Glutamatergic neuron (in vitro differentiated cells): ENCODE measurements around the gene APIP. TPM values are rescaled to one million over a fixed set of nuclear protein-coding genes. Genes with fewer than 3 reads are reported as not detected.
A peak's percentile ranks its signal among the peaks of the same experiment; 100 is the strongest.
"Not testable (repeated sequence)": the region's sequence is repeated elsewhere in the genome, so short reads cannot be mapped to it uniquely, and the experiment has no call there.

Experiments
- DNase-seq: peaks from one replicate; pipeline ENCODE4 v3.0.0; 2022
- H3K27ac Mint-ChIP-seq: one replicate; pipeline ENCODE4 v1.8.0; 2020; ENCODE audit warnings: mild to moderate bottlenecking, mixed read lengths, inconsistent platforms; ENCODE audit not compliant: unreplicated experiment
- H3K27me3 Mint-ChIP-seq: one replicate; pipeline ENCODE4 v1.8.0; 2020; ENCODE audit warnings: mild to moderate bottlenecking, moderate library complexity, mixed read lengths, inconsistent platforms; ENCODE audit not compliant: unreplicated experiment
- H3K36me3 Mint-ChIP-seq: one replicate; pipeline ENCODE4 v1.8.0; 2020; ENCODE audit warnings: mild to moderate bottlenecking, mixed read lengths, inconsistent platforms; ENCODE audit not compliant: unreplicated experiment
- H3K4me1 Mint-ChIP-seq: one replicate; pipeline ENCODE4 v1.8.0; 2020; ENCODE audit warnings: mild to moderate bottlenecking, low read depth, mixed read lengths, inconsistent platforms; ENCODE audit not compliant: unreplicated experiment
- H3K4me3 Mint-ChIP-seq: one replicate; pipeline ENCODE4 v1.8.0; 2020; ENCODE audit warnings: mild to moderate bottlenecking, mixed read lengths, inconsistent platforms; ENCODE audit not compliant: unreplicated experiment
- H3K9me3 Mint-ChIP-seq: one replicate; pipeline ENCODE4 v1.8.0; 2020; ENCODE audit warnings: mild to moderate bottlenecking, moderate library complexity, mixed read lengths, inconsistent platforms; ENCODE audit not compliant: unreplicated experiment
- CTCF ChIP-seq: fragments of 200-600 bp; sonication (generic); IDR thresholded peaks from one replicate; pipeline ENCODE4 v1.5.0; 2021; ENCODE audit not compliant: partially characterized antibody, unreplicated experiment
- total RNA-seq: library from RNA; stranded (reverse); fragmentation: NEBNext Ultra II Directional; extraction: Animal tissue kit (Norgen Biotek cat#: 25700); gene quantifications from one replicate; pipeline ENCODE4 v1.2.1, GENCODE V29; 2021; ENCODE audit not compliant: unreplicated experiment

APIP gene
- total RNA-seq, 1 donor from 2014 or later: 20.9 TPM

- Mint-ChIP-seq H3K9me3 (peaks cover 10% of the 10 kb centered on the region), H3K27ac (peak overlapping the region; percentile 98), H3K4me1 (peaks cover 19% of the 10 kb centered on the region), H3K4me3 (peak overlapping the region; percentile 99), H3K27me3 (peaks cover 8% of the 10 kb centered on the region), H3K36me3 (peaks cover 13% of the 10 kb centered on the region)
- DNase-seq: no peak
- TF ChIP-seq CTCF: no peak
Measured at GRCh38 chr11:34915136-34916014, 804 bp downstream of the APIP start.

GRCh38 chr11:34913556-34913955 lies 2.6 kb downstream of the APIP start:
- DNase-seq, H3K4me3 Mint-ChIP-seq, H3K27ac Mint-ChIP-seq, H3K27me3 Mint-ChIP-seq: not testable (repeated sequence)
- peaks cover 15% of the 10 kb centered on the region for H3K4me1 Mint-ChIP-seq
- peaks cover 10% of the 10 kb centered on the region for H3K9me3 Mint-ChIP-seq
- H3K36me3 Mint-ChIP-seq: peaks cover 13% of the 10 kb centered on the region

- Mint-ChIP-seq H3K27ac (no peak overlapping the region), H3K27me3 (peaks cover 5% of the 10 kb centered on the region), H3K36me3 (peaks cover 13% of the 10 kb centered on the region), H3K9me3 (peaks cover 8% of the 10 kb centered on the region), H3K4me1 (peaks cover 7% of the 10 kb centered on the region), H3K4me3 (no peak overlapping the region)
- no peak for DNase-seq
- no peak for TF ChIP-seq CTCF
Measured at GRCh38 chr11:34911676-34912075, 4.5 kb downstream of the APIP start.

- Mint-ChIP-seq H3K4me3 (no peak overlapping the region), H3K9me3 (peaks cover 4% of the 10 kb centered on the region), H3K27me3 (peaks cover 1% of the 10 kb centered on the region), H3K36me3 (peaks cover 13% of the 10 kb centered on the region), H3K27ac (no peak overlapping the region), H3K4me1 (peaks cover 9% of the 10 kb centered on the region)
- DNase-seq: no peak
- no peak for TF ChIP-seq CTCF
Measured at GRCh38 chr11:34910817-34911216, 5.4 kb downstream of the APIP start.

GRCh38 chr11:34909955-34910354 lies 6.2 kb downstream of the APIP start:
- Mint-ChIP-seq H3K4me1 (peaks cover 10% of the 10 kb centered on the region), H3K4me3 (no peak overlapping the region), H3K27ac (no peak overlapping the region), H3K9me3 (no peaks in the 10 kb centered on the region), H3K27me3 (no peaks in the 10 kb centered on the region), H3K36me3 (peaks cover 13% of the 10 kb centered on the region)
- no peak for TF ChIP-seq CTCF
- DNase-seq: no peak
